Muscle layer of colon (tissue), 2 donors: ENCODE data around the gene FAM78B.

Experiments used
- H3K27ac ChIP-seq: one replicate; pipeline ENCODE4 v1.7.0; 2013; ENCODE audit warnings: low read depth, mild to moderate bottlenecking, low read length, moderate library complexity
- H3K27me3 ChIP-seq, 2 donors: one replicate each; pipeline ENCODE4 v1.7.0; 2013; ENCODE audit warnings: low read length in 2 of 2, mild to moderate bottlenecking in 2 of 2; ENCODE audit not compliant: insufficient read depth in 2 of 2, control insufficient read depth in 1 of 2
- H3K36me3 ChIP-seq: one replicate; pipeline ENCODE4 v1.7.0; 2013; ENCODE audit warnings: mild to moderate bottlenecking, low read length; ENCODE audit not compliant: insufficient read depth
- H3K4me1 ChIP-seq: one replicate; pipeline ENCODE4 v1.7.0; 2013; ENCODE audit warnings: mild to moderate bottlenecking, low read length; ENCODE audit not compliant: insufficient read depth
- H3K4me3 ChIP-seq, 2 donors: one replicate each; pipeline ENCODE4 v1.7.0; 2013; ENCODE audit warnings: low read length in 2 of 2, low read depth in 1 of 2, mild to moderate bottlenecking in 1 of 2, moderate library complexity in 1 of 2
- H3K9ac ChIP-seq: one replicate; pipeline ENCODE4 v1.7.0; 2013; ENCODE audit warnings: low read length
- H3K9me3 ChIP-seq: one replicate; pipeline ENCODE4 v1.7.0; 2013; ENCODE audit warnings: mild to moderate bottlenecking, low read length
- donor health status: abdominal sarcoma.
- donor health status: Adenocarcinoma of cecum.

The FAM78B gene

GRCh38 chr1:166026555-166026954, 140.2 kb downstream of the FAM78B start:
- H3K9ac ChIP-seq, result no peak overlapping the region

GRCh38 chr1:166026143-166026542, 140.7 kb downstream of the FAM78B start:
- Histone ChIP-seq H3K27ac (no peak overlapping the region), H3K9ac (no peak overlapping the region), H3K27me3 (no peaks in the 10 kb centered on the region), H3K4me3 (no peak overlapping the region), H3K36me3 (no peaks in the 10 kb centered on the region), H3K4me1 (no peaks in the 10 kb centered on the region), H3K9me3 (no peaks in the 10 kb centered on the region)

More at GRCh38 chr1:166026555-166026954, 140.2 kb downstream of the FAM78B start:
- H3K27ac ChIP-seq, result no peak overlapping the region
- no peaks in the 10 kb centered on the region for H3K27me3 ChIP-seq
- H3K4me3 ChIP-seq, result no peak overlapping the region
- H3K36me3 ChIP-seq, result no peaks in the 10 kb centered on the region
- H3K4me1 ChIP-seq, result no peaks in the 10 kb centered on the region
- no peaks in the 10 kb centered on the region for H3K9me3 ChIP-seq

- H3K9ac ChIP-seq, result no peak overlapping the region
- no peak overlapping the region for H3K4me3 ChIP-seq
- H3K36me3 ChIP-seq, result no peaks in the 10 kb centered on the region
- no peaks in the 10 kb centered on the region for H3K4me1 ChIP-seq
- no peak overlapping the region for H3K27ac ChIP-seq
- H3K27me3 ChIP-seq, result no peaks in the 10 kb centered on the region
- H3K9me3 ChIP-seq, result no peaks in the 10 kb centered on the region
Observed at GRCh38 chr1:166020210-166020609, 146.6 kb downstream of the FAM78B start.
